ENCODE results near the gene MSH2.
"Not testable (repeated sequence)": the region's sequence is repeated elsewhere in the genome, so short reads cannot be mapped to it uniquely, and the experiment has no call there.

Gene MSH2

GRCh38 chr2:47389692-47390091 lies 13.3 kb upstream of the MSH2 start:
- TF ChIP-seq, protein P1, sequence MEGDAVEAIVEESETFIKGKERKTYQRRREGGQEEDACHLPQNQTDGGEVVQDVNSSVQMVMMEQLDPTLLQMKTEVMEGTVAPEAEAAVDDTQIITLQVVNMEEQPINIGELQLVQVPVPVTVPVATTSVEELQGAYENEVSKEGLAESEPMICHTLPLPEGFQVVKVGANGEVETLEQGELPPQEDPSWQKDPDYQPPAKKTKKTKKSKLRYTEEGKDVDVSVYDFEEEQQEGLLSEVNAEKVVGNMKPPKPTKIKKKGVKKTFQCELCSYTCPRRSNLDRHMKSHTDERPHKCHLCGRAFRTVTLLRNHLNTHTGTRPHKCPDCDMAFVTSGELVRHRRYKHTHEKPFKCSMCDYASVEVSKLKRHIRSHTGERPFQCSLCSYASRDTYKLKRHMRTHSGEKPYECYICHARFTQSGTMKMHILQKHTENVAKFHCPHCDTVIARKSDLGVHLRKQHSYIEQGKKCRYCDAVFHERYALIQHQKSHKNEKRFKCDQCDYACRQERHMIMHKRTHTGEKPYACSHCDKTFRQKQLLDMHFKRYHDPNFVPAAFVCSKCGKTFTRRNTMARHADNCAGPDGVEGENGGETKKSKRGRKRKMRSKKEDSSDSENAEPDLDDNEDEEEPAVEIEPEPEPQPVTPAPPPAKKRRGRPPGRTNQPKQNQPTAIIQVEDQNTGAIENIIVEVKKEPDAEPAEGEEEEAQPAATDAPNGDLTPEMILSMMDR (IDR thresholded peaks at IDR 0.05; ENCODE audit: insufficient read depth, missing control alignments): no peak
- DNase-seq (ENCODE audit: insufficient read length, low spot score) (no peak), FAIRE-seq (no peak)

- DNase-seq (ENCODE audit: insufficient read length, low spot score) (no peak), FAIRE-seq (no peak)
- TF ChIP-seq, protein P1 (IDR thresholded peaks at IDR 0.05; ENCODE audit: insufficient read depth, missing control alignments): no peak
Observed at GRCh38 chr2:47401789-47402554, 984 bp upstream of the MSH2 start.

DNA sequence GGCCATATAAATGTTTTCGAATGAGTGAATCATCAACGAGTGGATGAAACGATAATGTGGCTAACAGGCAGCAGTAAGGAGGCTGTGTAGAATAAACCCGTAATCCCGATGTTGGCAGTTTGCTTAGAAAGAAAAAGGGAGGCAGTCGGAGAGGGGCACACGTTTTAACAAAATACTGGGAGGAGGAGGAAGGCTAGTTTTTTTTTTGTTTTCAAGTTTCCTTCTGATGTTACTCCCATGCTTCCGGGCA lies 476 bp upstream of the MSH2 start:
- no peak for FAIRE-seq
- TF ChIP-seq, protein P1 (IDR thresholded peaks at IDR 0.05; ENCODE audit: insufficient read depth, missing control alignments): no peak
- DNase-seq (ENCODE audit: insufficient read length, low spot score): no peak

DNA sequence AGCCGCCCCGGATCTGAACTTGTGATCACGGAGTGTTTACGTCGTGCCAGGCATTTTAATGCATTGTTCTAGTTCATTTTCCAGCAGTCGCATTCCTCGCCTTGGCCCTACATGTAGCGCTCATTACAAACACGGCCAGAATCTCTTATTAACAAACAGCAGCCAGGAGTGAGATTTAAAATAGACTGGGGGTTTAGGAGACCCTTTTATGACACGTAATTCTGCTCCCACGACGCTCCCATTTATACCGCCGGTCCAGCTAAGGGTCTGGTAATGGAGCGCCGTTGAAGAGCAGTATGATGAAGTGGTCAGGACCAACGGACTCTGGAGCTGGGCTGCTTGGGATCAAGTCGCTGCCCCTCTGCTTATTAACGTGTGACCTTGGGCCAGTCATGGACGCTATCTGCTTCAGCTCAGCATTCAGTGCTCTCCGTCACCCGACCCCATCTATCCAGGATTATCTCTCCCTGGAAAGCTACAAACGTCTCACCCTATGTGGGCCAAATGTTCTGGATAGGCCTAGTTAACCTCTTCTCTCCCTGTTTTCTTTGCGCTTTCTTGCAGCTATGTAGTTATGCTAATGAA lies 745 bp downstream of the MSH2 start:
- FAIRE-seq: no peak
- TF ChIP-seq, protein P1 (IDR thresholded peaks at IDR 0.05; ENCODE audit: insufficient read depth, missing control alignments): no peak
- DNase-seq (ENCODE audit: insufficient read length, low spot score): no peak

DNA sequence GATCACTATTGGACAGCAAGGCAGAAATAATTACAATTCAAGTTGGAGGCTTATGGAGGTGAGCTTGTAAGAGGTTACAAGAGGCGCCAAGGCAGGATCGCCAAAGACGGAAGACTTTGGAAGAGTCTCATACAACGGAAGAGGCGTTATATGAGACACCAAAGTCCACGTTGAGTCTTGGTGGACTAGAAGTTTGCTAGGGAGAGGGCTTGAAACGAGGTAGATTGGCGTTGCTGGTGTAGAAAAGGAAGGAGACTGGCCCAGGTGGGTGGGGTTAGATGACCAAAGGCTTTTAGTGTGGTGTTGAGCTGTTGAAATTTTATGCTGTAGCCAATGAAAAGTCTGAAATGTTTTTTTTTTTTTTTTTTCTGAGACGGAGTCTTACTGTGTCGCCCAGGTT lies 1.4 kb downstream of the MSH2 start:
- no peak for FAIRE-seq
- TF ChIP-seq, protein P1 (IDR thresholded peaks at IDR 0.05; ENCODE audit: insufficient read depth, missing control alignments): no peak
- DNase-seq (ENCODE audit: insufficient read length, low spot score): no peak

DNA sequence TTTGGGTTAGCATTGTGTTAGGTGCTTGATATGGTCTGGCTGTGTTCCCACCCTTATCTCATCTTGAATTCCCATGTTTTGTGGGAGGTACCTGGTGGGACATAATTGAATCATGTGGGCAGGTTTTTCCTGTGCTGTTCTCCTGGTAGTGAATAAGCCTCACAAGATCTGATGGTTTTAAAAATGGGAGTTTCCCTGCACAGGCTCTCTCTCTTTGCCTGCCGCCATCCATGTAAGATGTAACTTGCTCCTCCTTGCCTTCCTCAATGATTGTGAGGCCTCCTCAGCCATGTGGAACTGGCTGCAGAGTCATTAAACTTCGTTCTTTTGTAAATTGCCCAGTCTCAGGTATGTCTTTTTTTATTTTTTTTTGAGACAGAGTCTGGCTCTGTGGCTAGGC lies 2.8 kb downstream of the MSH2 start:
- FAIRE-seq: no peak
- TF ChIP-seq, protein P1 (IDR thresholded peaks at IDR 0.05; ENCODE audit: insufficient read depth, missing control alignments): no peak
- DNase-seq (ENCODE audit: insufficient read length, low spot score): no peak

- not testable (repeated sequence) for DNase-seq (ENCODE audit: insufficient read length, low spot score); FAIRE-seq
Observed at GRCh38 chr2:47406649-47407330, 3.8 kb downstream of the MSH2 start.

GRCh38 chr2:47407976-47408375 lies 5.0 kb downstream of the MSH2 start:
- FAIRE-seq; DNase-seq (ENCODE audit: insufficient read length, low spot score): not testable (repeated sequence)

Data from D721Med (cell line).